ENCODE data around the gene ABCC3. TPM values are rescaled to one million over a fixed set of nuclear protein-coding genes. Genes with fewer than 3 reads are reported as not detected.

ABCC3 gene
- total and polyA plus RNA-seq, 9 of the 15 experiments (the other 6 are each of a cell fraction or from before 2014, with no cell fraction given), result 0.03 to 1.6 (median 0.42) TPM; not detected in 5

DNA sequence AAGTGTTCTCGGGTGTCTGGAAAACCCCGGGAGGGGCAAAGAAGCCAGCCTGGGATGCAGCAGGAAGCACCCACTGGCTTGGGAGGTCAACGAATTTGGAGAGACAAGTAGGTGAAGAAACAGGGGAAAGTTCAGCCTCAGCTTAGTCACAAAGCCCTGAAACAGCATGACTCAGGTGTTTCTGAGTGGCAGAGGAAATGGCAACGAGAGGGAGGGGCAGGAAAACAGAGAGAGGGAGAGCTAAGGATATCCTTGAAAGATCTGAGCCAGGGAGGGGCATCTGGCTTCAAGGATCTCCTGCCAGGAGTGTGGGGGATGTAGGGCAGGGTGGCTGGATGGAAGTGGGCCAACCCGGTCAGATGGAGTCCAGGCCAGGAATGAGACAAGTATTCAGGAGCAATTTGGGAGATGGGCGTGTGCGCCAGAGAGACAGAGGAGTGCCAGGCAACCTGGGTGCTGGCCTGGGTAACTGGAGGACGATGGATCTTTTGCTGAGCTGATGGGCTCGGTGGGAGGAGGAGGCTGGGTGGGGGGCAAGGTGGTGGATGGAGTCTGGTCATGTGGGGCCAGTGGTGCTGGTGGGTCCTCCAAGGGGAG, 27.2 kb downstream of the ABCC3 start (continued):
- TF ChIP-seq NCOA6 (IDR thresholded peaks at IDR 0.05), result no peak
- no peak for TF ChIP-seq GABPB2 (CRISPR knock-in tag; conservative IDR thresholded peaks at IDR 0.05)
- TF ChIP-seq, protein P1, sequence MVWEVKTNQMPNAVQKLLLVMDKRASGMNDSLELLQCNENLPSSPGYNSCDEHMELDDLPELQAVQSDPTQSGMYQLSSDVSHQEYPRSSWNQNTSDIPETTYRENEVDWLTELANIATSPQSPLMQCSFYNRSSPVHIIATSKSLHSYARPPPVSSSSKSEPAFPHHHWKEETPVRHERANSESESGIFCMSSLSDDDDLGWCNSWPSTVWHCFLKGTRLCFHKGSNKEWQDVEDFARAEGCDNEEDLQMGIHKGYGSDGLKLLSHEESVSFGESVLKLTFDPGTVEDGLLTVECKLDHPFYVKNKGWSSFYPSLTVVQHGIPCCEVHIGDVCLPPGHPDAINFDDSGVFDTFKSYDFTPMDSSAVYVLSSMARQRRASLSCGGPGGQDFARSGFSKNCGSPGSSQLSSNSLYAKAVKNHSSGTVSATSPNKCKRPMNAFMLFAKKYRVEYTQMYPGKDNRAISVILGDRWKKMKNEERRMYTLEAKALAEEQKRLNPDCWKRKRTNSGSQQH (CRISPR knock-in tag; IDR thresholded peaks at IDR 0.05), result 0 out of 2 replicates have a peak, but pooled peaks have one; percentile 54
- peak; percentile 100 for TF ChIP-seq ZNF316 (IDR thresholded peaks at IDR 0.05)
- no peak for TF ChIP-seq ZBED1 (IDR thresholded peaks at IDR 0.05)
- TF ChIP-seq MTA3 (IDR thresholded peaks at IDR 0.05; ENCODE audit: borderline replicate concordance), result peak; percentile 89
- TF ChIP-seq ZNF764 (CRISPR knock-in tag; IDR thresholded peaks at IDR 0.05; ENCODE audit: low read depth), result no peak
- TF ChIP-seq U2AF1 (optimal IDR thresholded peaks at IDR 0.05; ENCODE audit: low read depth, low read length), result no peak
- TF ChIP-seq, protein P2, sequence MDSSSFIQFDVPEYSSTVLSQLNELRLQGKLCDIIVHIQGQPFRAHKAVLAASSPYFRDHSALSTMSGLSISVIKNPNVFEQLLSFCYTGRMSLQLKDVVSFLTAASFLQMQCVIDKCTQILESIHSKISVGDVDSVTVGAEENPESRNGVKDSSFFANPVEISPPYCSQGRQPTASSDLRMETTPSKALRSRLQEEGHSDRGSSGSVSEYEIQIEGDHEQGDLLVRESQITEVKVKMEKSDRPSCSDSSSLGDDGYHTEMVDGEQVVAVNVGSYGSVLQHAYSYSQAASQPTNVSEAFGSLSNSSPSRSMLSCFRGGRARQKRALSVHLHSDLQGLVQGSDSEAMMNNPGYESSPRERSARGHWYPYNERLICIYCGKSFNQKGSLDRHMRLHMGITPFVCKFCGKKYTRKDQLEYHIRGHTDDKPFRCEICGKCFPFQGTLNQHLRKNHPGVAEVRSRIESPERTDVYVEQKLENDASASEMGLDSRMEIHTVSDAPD (CRISPR knock-in tag; IDR thresholded peaks at IDR 0.05), result no peak
- no peak for TF ChIP-seq ARID2 (IDR thresholded peaks at IDR 0.05)
- TF ChIP-seq JUN (IDR thresholded peaks at IDR 0.05; ENCODE audit: borderline replicate concordance, low read depth, low read length), result 0 out of 2 replicates have a peak, but pooled peaks have one; percentile 25
- TF ChIP-seq JUN (CRISPR knock-in tag; IDR thresholded peaks at IDR 0.05; ENCODE audit: borderline replicate concordance), result no peak
- TF ChIP-seq, protein P3, sequence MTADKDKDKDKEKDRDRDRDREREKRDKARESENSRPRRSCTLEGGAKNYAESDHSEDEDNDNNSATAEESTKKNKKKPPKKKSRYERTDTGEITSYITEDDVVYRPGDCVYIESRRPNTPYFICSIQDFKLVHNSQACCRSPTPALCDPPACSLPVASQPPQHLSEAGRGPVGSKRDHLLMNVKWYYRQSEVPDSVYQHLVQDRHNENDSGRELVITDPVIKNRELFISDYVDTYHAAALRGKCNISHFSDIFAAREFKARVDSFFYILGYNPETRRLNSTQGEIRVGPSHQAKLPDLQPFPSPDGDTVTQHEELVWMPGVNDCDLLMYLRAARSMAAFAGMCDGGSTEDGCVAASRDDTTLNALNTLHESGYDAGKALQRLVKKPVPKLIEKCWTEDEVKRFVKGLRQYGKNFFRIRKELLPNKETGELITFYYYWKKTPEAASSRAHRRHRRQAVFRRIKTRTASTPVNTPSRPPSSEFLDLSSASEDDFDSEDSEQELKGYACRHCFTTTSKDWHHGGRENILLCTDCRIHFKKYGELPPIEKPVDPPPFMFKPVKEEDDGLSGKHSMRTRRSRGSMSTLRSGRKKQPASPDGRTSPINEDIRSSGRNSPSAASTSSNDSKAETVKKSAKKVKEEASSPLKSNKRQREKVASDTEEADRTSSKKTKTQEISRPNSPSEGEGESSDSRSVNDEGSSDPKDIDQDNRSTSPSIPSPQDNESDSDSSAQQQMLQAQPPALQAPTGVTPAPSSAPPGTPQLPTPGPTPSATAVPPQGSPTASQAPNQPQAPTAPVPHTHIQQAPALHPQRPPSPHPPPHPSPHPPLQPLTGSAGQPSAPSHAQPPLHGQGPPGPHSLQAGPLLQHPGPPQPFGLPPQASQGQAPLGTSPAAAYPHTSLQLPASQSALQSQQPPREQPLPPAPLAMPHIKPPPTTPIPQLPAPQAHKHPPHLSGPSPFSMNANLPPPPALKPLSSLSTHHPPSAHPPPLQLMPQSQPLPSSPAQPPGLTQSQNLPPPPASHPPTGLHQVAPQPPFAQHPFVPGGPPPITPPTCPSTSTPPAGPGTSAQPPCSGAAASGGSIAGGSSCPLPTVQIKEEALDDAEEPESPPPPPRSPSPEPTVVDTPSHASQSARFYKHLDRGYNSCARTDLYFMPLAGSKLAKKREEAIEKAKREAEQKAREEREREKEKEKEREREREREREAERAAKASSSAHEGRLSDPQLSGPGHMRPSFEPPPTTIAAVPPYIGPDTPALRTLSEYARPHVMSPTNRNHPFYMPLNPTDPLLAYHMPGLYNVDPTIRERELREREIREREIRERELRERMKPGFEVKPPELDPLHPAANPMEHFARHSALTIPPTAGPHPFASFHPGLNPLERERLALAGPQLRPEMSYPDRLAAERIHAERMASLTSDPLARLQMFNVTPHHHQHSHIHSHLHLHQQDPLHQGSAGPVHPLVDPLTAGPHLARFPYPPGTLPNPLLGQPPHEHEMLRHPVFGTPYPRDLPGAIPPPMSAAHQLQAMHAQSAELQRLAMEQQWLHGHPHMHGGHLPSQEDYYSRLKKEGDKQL (CRISPR knock-in tag; IDR thresholded peaks at IDR 0.05; ENCODE audit: borderline replicate concordance), result no peak
- no peak for TF ChIP-seq FOXA1 (IDR thresholded peaks at IDR 0.05; ENCODE audit: borderline replicate concordance)
- peak; percentile 34 for TF ChIP-seq TBP (optimal IDR thresholded peaks at IDR 0.05; ENCODE audit: low read depth, low read length)
- TF ChIP-seq HNRNPK (IDR thresholded peaks at IDR 0.05; ENCODE audit: low read depth, low read length, poor library complexity, severe bottlenecking), result no peak
- no peak for TF ChIP-seq KDM1A (IDR thresholded peaks at IDR 0.05)
- no peak for TF ChIP-seq KLF10 (CRISPR knock-in tag; IDR thresholded peaks at IDR 0.05)
- no peak for TF ChIP-seq ZNF174 (CRISPR knock-in tag; IDR thresholded peaks at IDR 0.05)
- TF ChIP-seq SRSF9 (IDR thresholded peaks at IDR 0.05; ENCODE audit: borderline replicate concordance, low read depth, low read length), result no peak
- TF ChIP-seq, protein P4, sequence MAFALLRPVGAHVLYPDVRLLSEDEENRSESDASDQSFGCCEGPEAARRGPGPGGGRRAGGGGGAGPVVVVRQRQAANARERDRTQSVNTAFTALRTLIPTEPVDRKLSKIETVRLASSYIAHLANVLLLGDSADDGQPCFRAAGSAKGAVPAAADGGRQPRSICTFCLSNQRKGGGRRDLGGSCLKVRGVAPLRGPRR (CRISPR knock-in tag; IDR thresholded peaks at IDR 0.05), result no peak
- no peak for TF ChIP-seq ZNF41 (CRISPR knock-in tag; conservative IDR thresholded peaks at IDR 0.05)
- TF ChIP-seq ZNF436 (CRISPR knock-in tag; IDR thresholded peaks at IDR 0.05), result no peak
